Measurements from ENCODE around the gene NETO2.

GRCh38 chr16:47034455-47034854, 109.3 kb downstream of the NETO2 start:
- TF ChIP-seq TAF1 (IDR thresholded peaks at IDR 0.05; ENCODE audit: borderline replicate concordance, low read depth, low read length) = no peak
- TF ChIP-seq POLR2AphosphoS5 (IDR thresholded peaks at IDR 0.05; ENCODE audit: low read depth, low read length) = no peak
- TF ChIP-seq POLR2A (IDR thresholded peaks at IDR 0.05; ENCODE audit: low read depth, low read length) = no peak

Data from GM12892 (cell line).